HEK293T (cell line): ENCODE measurements around the gene GAS2L2.

Experiments used
- ARNT ChIP-seq: fragments of 450-650 bp; IDR thresholded peaks from 2 replicates; pipeline ENCODE4 v1.6.1; 2017; ENCODE audit warnings: mild to moderate bottlenecking
- BHLHE40 ChIP-seq: fragments of 450-650 bp; IDR thresholded peaks from 2 replicates; pipeline ENCODE4 v1.6.1; 2016; ENCODE audit warnings: mild to moderate bottlenecking, moderate library complexity, borderline replicate concordance
- CTBP1 ChIP-seq: fragments of 450-650 bp; IDR thresholded peaks from 2 replicates; pipeline ENCODE4 v1.6.1; 2016; ENCODE audit warnings: borderline replicate concordance
- ELF4 ChIP-seq: fragments of 450-650 bp; IDR thresholded peaks from 2 replicates; pipeline ENCODE4 v1.6.1; 2017; ENCODE audit warnings: antibody characterized with exemption
- FOXK2 ChIP-seq: fragments of 450-650 bp; IDR thresholded peaks from 2 replicates; pipeline ENCODE4 v1.6.1; 2016; ENCODE audit warnings: mild to moderate bottlenecking
- FOXM1 ChIP-seq: fragments of 450-650 bp; IDR thresholded peaks from 2 replicates; pipeline ENCODE4 v1.6.1; 2017; ENCODE audit warnings: mild to moderate bottlenecking, borderline replicate concordance
- LEF1 ChIP-seq: fragments of 450-650 bp; IDR thresholded peaks from 2 replicates; pipeline ENCODE4 v1.6.1; 2017; ENCODE audit warnings: mild to moderate bottlenecking, borderline replicate concordance
- NFRKB ChIP-seq: fragments of 450-650 bp; IDR thresholded peaks from 2 replicates; pipeline ENCODE4 v1.6.1; 2016; ENCODE audit warnings: mild to moderate bottlenecking, moderate library complexity
- PKNOX1 ChIP-seq: fragments of 450-650 bp; IDR thresholded peaks from 2 replicates; pipeline ENCODE4 v1.6.1; 2016
- SP1 ChIP-seq: fragments of 450-650 bp; IDR thresholded peaks from 2 replicates; pipeline ENCODE4 v1.6.1; 2017
- SUZ12 ChIP-seq: fragments of 450-650 bp; IDR thresholded peaks from 2 replicates; pipeline ENCODE4 v1.6.1; 2016; ENCODE audit warnings: mild to moderate bottlenecking
- TARDBP ChIP-seq: fragments of 450-650 bp; IDR thresholded peaks from 2 replicates; pipeline ENCODE4 v1.6.1; 2016
- ZNF384 ChIP-seq: fragments of 450-650 bp; IDR thresholded peaks from 2 replicates; pipeline ENCODE4 v1.6.1; 2016

GRCh38 chr17:35784895-35785294 is 31.9 kb upstream of the GAS2L2 start:
- TF ChIP-seq SP1 = no peak
- no peak for TF ChIP-seq TARDBP
- no peak for TF ChIP-seq FOXM1
- no peak for TF ChIP-seq PKNOX1
- no peak for TF ChIP-seq BHLHE40
- no peak for TF ChIP-seq SUZ12
- TF ChIP-seq ARNT = no peak
- no peak for TF ChIP-seq ELF4
- no peak for TF ChIP-seq FOXK2
- no peak for TF ChIP-seq LEF1
- no peak for TF ChIP-seq CTBP1
- no peak for TF ChIP-seq ZNF384
- TF ChIP-seq NFRKB = no peak
